MG63 (cell line): ENCODE measurements around the gene GABRG3. TPM values are rescaled to one million over a fixed set of nuclear protein-coding genes. Genes with fewer than 3 reads are reported as not detected.

Source experiments
- DNase-seq: peaks from one replicate; pipeline ENCODE4 v3.0.0-alpha.2; 2020
- H3K27me3 ChIP-seq: fragments of 250-450 bp; sonication (Bioruptor Pico); 2 replicates; pipeline ENCODE4 v1.5.1; 2020; ENCODE audit warnings: mild to moderate bottlenecking, moderate library complexity
- H3K36me3 ChIP-seq: fragments of 250-450 bp; sonication (Bioruptor Pico); 2 replicates; pipeline ENCODE4 v1.5.1; 2020; ENCODE audit warnings: mild to moderate bottlenecking, moderate library complexity
- H3K4me3 ChIP-seq: fragments of 250-450 bp; sonication (Bioruptor Pico); 2 replicates; pipeline ENCODE4 v1.5.1; 2020; ENCODE audit warnings: mild to moderate bottlenecking, moderate library complexity
- H3K9me3 ChIP-seq: fragments of 250-450 bp; sonication (Bioruptor Pico); 2 replicates; pipeline ENCODE4 v1.5.1; 2020; ENCODE audit warnings: mild to moderate bottlenecking, moderate library complexity
- total RNA-seq: library from RNA; depleted of rRNA; stranded (reverse); fragments of >200 nt; shearing (Covaris generic); gene quantifications from 2 replicates; pipeline ENCODE4 v1.2.3, GENCODE V29; 2014; ENCODE audit warnings: low replicate concordance

The GABRG3 gene
- total RNA-seq, 1 experiment from 2014 or later = not detected

DNA sequence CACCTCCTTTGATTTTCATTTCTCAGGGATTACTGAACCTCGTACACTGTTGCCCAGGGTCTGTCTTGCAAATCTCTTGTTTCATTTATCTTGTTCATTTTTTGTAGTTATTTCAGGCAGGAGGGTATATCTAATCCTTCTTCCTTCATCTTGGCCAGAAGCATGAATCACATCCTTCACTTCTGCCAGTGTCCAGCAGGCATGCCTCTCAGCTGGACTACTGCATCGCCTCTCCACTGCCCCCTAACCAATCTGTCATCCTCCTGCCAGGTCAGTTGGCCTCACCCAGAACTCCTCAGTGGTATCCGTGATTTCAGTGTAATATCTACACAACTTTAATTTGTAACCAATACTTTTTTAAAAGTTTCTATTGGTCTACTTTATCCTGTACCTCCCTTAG, 297.9 kb downstream of the GABRG3 start:
- peak; percentile 29 for DNase-seq
- Histone ChIP-seq H3K4me3 (no peak overlapping the region), H3K27me3 (no peaks in the 10 kb centered on the region), H3K9me3 (no peaks in the 10 kb centered on the region), H3K36me3 (no peaks in the 10 kb centered on the region)

DNA sequence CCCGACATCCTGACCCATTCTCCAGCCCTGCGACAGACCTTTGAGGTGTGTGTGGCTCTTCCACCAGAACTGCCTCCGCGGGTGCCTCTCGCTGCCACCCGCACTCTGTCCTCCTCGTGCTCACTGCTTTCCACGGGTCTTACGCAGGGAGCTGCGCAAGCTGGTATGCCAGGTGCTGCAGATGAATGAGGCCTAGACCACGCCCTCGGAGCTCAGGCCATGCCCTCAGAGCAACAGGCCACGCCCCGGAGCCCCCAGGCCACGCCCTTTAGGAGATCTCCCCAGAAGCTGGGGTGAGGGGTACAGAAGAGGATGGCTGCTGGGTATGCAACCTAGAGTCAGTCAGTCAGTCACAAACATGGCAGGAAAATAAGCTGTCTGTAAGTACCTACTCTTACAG, 300.3 kb downstream of the GABRG3 start:
- no peaks in the 10 kb centered on the region for H3K36me3 ChIP-seq
- DNase-seq = no peak
- no peaks in the 10 kb centered on the region for H3K27me3 ChIP-seq

DNA sequence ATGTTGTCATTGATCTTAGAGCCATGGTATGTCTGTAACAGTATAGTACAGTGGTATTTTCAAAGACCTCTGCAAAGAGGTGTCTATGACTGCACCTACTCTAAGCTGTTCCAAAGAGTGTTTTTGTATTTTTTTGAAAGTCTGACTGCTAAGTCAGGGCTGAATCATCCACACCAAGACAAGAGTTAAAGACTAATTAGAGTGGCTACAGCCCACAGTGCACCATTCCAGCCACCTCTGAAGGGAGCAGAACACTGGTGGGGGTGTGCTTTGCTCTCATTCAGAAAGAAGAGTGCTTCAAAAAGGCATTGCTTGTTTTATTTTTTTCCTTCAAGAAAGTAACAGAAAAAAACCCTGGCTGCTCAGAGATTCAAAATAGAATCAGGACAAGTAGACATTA, 301.4 kb downstream of the GABRG3 start:
- Histone ChIP-seq H3K36me3 (no peaks in the 10 kb centered on the region), H3K9me3 (no peaks in the 10 kb centered on the region), H3K4me3 (no peak overlapping the region), H3K27me3 (no peaks in the 10 kb centered on the region)
- no peak for DNase-seq

More for the DNA sequence above, 300.3 kb downstream of the GABRG3 start:
- Histone ChIP-seq H3K9me3 (no peaks in the 10 kb centered on the region), H3K4me3 (no peak overlapping the region)

DNA sequence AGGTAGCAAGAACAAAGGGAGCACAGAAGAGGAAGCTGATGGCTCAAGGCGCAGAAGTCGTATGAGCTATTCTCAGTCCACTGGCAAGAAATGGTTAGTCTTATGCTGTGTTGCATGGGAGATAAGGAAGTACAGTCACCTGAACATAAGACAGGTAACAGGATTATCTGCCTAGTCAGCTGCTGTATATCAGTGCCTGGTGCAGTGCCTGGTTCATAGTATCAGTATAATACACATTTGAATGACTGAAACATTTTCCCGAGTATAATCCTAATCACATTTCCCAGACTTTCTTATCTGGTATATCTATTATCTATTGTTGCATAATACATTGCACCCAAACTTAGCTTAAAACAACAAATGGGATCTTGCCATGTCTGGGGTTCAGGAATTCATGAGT, 302.5 kb downstream of the GABRG3 start:
- H3K9me3 ChIP-seq = no peaks in the 10 kb centered on the region
- no peaks in the 10 kb centered on the region for H3K36me3 ChIP-seq
- H3K4me3 ChIP-seq = no peak overlapping the region
- no peaks in the 10 kb centered on the region for H3K27me3 ChIP-seq
- DNase-seq = no peak

DNA sequence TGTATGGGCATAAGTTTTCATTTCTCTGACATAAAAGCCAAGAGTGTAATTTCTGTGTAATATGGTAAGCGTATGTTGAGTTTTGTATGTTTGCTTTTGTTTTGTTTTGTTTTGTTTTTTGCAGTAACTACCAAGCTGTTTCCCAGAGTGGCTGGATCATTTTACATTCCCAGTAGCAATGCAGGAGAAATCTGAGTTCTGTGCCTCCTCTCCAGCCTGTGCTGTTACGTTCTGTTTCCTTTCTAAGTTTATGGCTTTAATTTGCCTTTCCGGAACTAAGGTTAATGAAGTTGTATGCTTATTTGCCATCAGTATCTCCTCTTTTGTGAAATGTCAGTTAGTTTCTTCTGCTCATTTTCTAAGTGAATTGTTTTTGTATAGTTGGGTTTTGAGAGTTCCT, 307.8 kb downstream of the GABRG3 start:
- Histone ChIP-seq H3K4me3 (no peak overlapping the region), H3K27me3 (0 out of 2 replicates have a peak, but pooled peaks cover 2% of the 10 kb centered on the region), H3K9me3 (no peaks in the 10 kb centered on the region), H3K36me3 (no peaks in the 10 kb centered on the region)
- DNase-seq = no peak

DNA sequence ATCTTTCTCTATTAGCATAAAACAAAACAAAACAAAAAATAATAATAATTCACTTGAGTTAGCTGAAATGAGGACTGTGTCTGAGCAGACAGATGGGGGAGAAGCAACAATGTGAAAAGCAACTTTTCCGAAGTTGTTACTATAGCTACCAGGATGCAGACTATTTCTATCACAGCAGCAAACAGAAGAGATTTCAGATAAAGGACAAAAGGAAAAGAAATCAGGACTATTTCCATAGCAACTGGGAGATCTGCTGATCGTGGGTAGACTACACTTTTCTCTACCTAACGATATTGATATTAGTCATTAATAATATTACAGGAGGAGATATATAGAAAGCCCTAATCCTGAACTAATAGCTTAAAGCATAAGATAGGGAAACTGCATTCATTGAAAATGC, 321.7 kb downstream of the GABRG3 start:
- DNase-seq = no peak

DNA sequence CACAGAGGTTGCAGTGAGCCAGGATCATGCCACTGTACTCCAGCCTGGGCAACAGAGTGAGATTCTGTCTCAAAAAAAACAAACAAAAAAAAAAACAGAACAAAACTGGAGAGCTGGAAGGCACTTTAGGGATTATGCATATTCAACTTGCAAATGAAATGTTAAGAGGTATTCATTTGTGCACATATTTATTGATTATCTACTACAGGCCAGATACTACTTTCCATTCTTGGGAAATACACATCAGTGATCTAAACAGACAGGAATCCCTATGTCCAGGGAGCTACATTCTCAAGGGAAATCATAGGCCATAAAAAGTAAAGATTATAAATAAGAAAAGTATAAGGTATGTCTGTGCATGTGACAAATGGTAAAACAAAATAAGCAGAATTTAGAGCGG, 322.6 kb downstream of the GABRG3 start:
- no peak for DNase-seq
- Histone ChIP-seq H3K4me3 (no peak overlapping the region), H3K27me3 (no peaks in the 10 kb centered on the region), H3K9me3 (no peaks in the 10 kb centered on the region), H3K36me3 (no peaks in the 10 kb centered on the region)

More for the DNA sequence above, 321.7 kb downstream of the GABRG3 start:
- Histone ChIP-seq H3K9me3 (no peaks in the 10 kb centered on the region), H3K4me3 (no peak overlapping the region), H3K27me3 (no peaks in the 10 kb centered on the region), H3K36me3 (no peaks in the 10 kb centered on the region)

DNA sequence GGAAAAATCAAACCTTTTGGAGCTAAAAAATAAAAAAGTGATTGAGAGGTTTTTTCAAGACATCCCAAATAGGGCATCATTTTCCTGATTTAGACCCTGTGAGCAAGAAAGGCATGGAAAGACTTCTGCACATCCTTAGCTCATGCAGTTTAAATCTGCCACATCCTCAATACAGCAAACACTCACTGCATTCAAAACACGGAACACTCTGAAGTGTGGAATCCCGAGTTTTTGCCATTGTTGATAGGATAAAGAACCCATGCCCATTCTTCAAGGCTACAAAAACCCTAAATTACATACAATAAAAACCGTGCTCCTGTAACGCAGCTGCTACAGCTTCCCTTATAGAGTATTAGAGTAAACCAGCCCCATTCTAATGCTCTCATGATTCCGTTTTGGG, 346.8 kb downstream of the GABRG3 start:
- no peaks in the 10 kb centered on the region for H3K36me3 ChIP-seq
- DNase-seq = no peak
- H3K9me3 ChIP-seq = no peaks in the 10 kb centered on the region
- no peak overlapping the region for H3K4me3 ChIP-seq
- H3K27me3 ChIP-seq = no peaks in the 10 kb centered on the region

DNA sequence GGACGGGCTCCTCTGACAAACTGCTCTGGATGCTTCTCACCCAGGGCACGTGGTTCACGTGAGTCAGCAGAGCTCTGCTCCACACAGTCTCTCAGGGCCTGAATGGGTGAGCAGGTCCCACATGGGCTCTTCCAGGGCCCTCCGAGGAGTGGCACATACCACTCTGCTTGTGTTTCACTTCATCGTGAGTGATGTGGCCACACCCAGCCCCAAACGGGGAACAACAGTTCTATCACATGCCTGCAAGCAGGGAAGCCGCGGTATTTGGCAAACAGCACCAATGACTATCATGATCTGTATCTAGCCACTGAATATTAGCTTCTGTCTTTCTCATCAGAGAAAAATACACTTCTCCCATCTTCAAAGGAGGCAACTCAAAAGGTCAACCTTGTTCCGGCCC, 352.8 kb downstream of the GABRG3 start:
- no peaks in the 10 kb centered on the region for H3K36me3 ChIP-seq
- H3K9me3 ChIP-seq = no peaks in the 10 kb centered on the region
- no peak for DNase-seq
- no peaks in the 10 kb centered on the region for H3K27me3 ChIP-seq
- H3K4me3 ChIP-seq = no peak overlapping the region

DNA sequence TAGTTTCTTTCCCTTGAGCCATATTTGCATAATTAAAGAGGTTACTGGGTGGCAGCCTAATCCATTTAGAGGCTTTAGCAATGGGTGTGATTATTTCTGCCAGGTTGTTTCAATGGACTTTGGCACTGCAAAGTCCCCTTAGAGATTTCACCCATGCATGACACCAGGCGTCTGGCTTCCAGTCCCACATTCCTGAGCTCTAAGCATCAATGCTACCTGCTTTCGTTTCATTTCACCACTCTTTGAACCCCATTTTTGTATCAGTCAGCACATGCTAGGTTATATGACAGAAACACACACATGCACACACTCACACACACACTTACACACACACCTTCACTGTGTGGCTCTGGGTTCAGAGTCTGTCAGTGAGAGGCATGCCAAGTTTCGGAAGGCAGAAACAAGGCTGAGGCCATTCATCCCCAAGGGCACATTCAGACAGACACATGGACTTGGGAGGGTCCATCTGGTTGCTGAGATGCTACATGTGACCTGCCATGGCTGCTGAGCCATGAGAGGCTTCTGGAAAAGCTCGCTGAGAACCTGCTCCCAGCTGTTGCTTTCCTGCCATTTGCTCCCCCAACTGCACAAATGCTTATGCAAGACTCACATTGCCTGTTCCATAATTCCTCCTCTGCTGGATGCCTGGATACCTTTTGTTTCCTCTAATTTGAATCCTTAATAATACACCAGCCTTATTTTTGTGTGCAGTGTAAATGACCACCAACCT, 354.1 kb downstream of the GABRG3 start:
- H3K9me3 ChIP-seq = no peaks in the 10 kb centered on the region
- H3K27me3 ChIP-seq = no peaks in the 10 kb centered on the region
- DNase-seq = no peak
- no peaks in the 10 kb centered on the region for H3K36me3 ChIP-seq
- H3K4me3 ChIP-seq = no peak overlapping the region

DNA sequence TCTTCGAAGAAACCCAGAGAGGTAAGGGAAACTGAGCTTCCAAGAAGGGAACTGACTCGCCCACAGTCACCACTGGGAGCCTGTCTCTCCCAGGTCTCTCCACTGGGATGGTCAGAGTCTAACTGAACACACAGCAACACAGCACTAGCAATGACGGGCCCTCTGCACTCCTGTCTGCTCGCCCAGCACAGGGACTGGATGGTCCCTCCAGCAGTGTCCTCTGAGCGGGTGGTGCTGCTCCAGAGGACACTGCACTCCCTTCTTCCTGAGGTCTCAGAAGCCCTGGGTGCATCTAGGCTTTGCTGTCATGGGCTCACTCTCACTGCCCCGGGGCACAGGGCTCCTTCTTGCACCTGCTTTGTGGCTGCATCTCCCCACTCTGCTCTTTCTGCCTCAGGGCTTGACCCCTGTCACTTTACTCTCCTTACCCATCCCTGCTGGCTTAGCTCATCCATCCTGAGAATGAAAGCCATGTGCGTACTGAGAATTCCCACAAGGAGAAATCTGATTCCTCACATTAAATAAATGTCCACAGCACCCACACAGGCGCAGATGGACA, 356.6 kb downstream of the GABRG3 start:
- H3K9me3 ChIP-seq = no peaks in the 10 kb centered on the region
- no peak for DNase-seq
- no peaks in the 10 kb centered on the region for H3K36me3 ChIP-seq
- no peak overlapping the region for H3K4me3 ChIP-seq
- no peaks in the 10 kb centered on the region for H3K27me3 ChIP-seq

DNA sequence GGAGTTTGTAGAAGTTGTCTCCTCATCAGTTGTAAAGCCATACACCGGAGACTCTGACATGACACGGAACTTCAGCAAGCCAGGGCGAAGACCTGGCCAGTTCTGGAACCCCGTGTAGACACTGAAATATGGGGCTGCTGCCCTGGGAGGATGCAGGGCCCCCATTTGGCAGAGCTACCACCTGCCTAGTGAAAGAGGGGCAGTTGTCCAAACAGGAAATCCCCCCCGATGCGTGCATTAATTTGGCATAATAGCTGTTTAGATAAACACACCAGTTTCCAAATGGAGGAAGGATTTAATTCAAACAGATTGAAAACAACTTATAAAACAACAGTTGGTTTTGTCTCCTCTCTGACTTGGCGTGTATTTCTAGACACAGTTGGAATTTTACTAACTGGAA, 357.2 kb downstream of the GABRG3 start:
- DNase-seq = no peak
- Histone ChIP-seq H3K27me3 (no peaks in the 10 kb centered on the region), H3K9me3 (no peaks in the 10 kb centered on the region), H3K36me3 (no peaks in the 10 kb centered on the region), H3K4me3 (no peak overlapping the region)

DNA sequence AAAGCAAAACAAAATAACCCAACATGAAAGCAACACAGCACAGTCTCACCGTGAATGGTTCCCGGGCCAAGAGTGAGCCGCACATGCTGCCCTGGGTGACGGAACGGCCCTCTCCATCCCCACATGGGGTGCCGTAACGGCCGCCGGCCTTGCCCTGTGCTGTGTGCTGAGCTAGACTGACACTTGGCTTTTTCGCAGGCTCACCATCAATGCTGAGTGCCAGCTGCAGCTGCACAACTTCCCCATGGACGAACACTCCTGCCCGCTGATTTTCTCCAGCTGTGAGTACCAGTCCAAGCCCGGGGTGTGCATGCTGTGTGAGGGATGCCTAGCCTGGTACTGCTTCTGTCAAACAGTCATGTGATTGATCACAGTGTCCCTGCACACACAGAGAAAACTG, 357.6 kb downstream of the GABRG3 start:
- H3K9me3 ChIP-seq = no peaks in the 10 kb centered on the region
- H3K27me3 ChIP-seq = no peaks in the 10 kb centered on the region
- DNase-seq = no peak
- H3K36me3 ChIP-seq = no peaks in the 10 kb centered on the region
- H3K4me3 ChIP-seq = no peak overlapping the region

DNA sequence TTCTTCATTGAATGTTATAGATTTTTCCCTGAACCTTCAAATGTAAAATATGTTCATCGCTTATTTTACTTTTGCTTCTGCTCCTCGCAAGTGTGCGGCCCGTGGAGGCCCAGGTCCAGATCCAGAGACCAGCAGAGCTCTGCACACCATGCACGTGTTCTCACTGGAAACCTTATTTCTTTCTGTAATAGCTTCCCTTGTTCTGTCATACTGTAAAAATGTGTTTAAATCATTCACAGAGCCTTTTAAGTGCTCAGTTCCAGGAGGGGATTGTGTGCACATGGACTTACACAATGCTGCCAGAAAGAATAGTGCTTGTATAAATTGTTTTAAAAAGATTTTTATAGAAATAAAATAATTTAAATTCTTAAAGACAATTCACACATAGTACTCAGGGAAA, 359.3 kb downstream of the GABRG3 start:
- H3K36me3 ChIP-seq = no peaks in the 10 kb centered on the region
- H3K4me3 ChIP-seq = no peak overlapping the region
- no peaks in the 10 kb centered on the region for H3K27me3 ChIP-seq

DNA sequence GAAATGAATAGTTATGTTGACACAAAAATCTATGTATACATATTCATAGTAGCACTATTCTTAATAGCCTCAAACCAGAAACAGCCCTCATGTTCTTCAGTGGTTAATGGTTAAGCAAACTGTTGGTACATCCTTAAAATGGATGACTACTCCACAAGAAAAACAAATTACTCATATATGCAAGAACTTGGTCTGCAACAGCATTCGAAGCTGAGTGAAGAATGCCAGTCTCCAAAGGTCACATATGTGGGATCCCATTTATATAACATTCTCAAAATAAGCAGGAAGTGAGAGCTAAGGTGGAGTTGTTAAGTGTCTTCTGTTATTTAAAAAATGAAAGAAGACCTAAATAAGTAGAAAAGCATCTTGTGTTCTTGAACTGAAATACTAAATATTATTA, 365.7 kb downstream of the GABRG3 start:
- Histone ChIP-seq H3K36me3 (no peaks in the 10 kb centered on the region), H3K27me3 (no peaks in the 10 kb centered on the region), H3K4me3 (no peak overlapping the region), H3K9me3 (no peaks in the 10 kb centered on the region)
- no peak for DNase-seq

More for the DNA sequence above, 359.3 kb downstream of the GABRG3 start:
- no peaks in the 10 kb centered on the region for H3K9me3 ChIP-seq
- no peak for DNase-seq

DNA sequence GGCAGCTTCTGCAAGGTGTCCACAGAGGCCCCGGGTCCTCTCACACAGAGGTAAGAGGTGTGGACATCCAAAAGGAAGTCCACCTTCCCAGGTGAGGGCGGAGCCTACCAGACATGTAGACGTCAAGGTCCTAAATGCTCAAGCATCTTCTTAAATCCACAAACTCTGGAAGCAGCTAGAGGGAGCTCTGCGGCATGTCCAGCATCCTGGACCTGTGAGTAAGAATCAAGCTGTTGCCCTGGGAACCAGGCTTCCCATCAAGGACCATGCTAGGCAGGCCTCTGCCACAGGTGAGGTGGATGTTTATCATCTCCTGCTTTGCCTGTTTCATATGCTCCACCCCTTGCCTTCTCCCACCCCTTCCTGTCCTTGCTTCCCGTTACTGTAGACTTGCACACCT, 368.2 kb downstream of the GABRG3 start:
- DNase-seq = no peak
- Histone ChIP-seq H3K4me3 (no peak overlapping the region), H3K27me3 (no peaks in the 10 kb centered on the region), H3K36me3 (no peaks in the 10 kb centered on the region), H3K9me3 (no peaks in the 10 kb centered on the region)

DNA sequence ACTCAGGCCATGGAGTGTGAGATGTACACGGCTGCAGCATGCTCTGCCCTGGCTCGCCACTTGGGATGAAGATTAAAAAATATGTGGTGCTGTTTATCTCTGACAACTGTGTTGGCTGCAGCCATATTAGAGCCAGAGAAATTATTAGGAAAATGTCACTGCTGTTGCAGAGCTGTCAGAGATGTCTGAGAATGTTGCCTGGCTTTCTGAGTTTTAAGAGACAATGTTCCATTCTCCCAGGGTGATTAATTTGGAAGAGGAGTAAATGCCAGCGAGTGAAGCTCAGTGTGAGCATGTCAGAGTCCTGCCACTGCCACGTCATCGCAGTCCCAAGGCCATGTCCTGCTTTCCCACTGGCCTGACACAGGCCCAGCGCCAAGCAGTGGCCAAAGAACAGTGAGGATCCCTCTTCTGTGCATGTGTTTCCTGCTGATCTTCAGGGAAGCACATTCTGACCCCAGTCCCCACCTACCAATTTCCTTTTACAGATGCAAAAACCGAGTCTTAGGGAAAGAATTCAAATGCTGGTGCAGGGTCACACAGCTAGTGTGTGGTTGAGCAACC, 370.9 kb downstream of the GABRG3 start:
- no peak overlapping the region for H3K4me3 ChIP-seq
- no peaks in the 10 kb centered on the region for H3K36me3 ChIP-seq
- no peak for DNase-seq
- no peaks in the 10 kb centered on the region for H3K9me3 ChIP-seq
- no peaks in the 10 kb centered on the region for H3K27me3 ChIP-seq

DNA sequence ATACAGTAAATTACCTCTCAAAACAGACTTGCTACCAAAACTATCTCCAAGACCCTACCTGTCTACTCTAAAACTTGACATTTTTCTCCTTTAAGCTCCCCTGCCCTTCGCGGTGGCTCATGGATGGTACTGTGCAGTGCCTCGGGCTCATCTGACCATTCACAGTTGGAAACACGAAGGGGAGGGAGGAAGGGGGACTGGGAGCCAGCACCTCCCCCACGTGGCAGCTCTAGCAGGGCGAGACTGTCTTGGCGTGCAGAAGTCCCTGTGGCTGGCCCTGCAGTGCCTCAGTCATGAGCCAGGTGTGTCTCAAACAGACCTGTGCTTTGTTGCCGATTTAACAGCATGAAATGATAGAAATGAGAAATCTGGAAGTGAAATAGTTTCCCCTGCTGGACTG, 372.0 kb downstream of the GABRG3 start:
- no peaks in the 10 kb centered on the region for H3K36me3 ChIP-seq
- no peaks in the 10 kb centered on the region for H3K9me3 ChIP-seq
- H3K27me3 ChIP-seq = no peaks in the 10 kb centered on the region
- DNase-seq = no peak
- H3K4me3 ChIP-seq = no peak overlapping the region
